Astrocyte (in vitro differentiated cells and primary cell): ENCODE measurements around the gene RNF39. TPM values are rescaled to one million over a fixed set of nuclear protein-coding genes. Genes with fewer than 3 reads are reported as not detected.

Experiments used
- DNase-seq: peaks from one replicate; pipeline ENCODE4 v3.0.0-alpha.2; 2010; ENCODE audit warnings: low read depth
- FAIRE-seq: peaks from 2 replicates; lab custom pipeline; 2011; peaks lifted over from hg19 to GRCh38; lab: Jason Lieb, UNC
- H2AFZ ChIP-seq: 2 replicates; pipeline ENCODE4 v1.6.0; 2012; ENCODE audit warnings: low read depth, low read length, inconsistent platforms
- H3K27ac ChIP-seq: 2 replicates; pipeline ENCODE4 v1.5.1; 2011; ENCODE audit warnings: low read depth, low read length, inconsistent platforms
- H3K27me3 ChIP-seq: 2 replicates; pipeline ENCODE4 v1.6.0; 2011; ENCODE audit warnings: low read length, inconsistent platforms; ENCODE audit not compliant: insufficient read depth
- H3K36me3 ChIP-seq: 2 replicates; pipeline ENCODE4 v1.5.1; 2011; ENCODE audit warnings: low read length, inconsistent platforms; ENCODE audit not compliant: insufficient read depth
- H3K4me1 ChIP-seq: 2 replicates; pipeline ENCODE4 v1.5.1; 2011; ENCODE audit warnings: low read length, inconsistent platforms; ENCODE audit not compliant: insufficient read depth
- H3K4me2 ChIP-seq: 2 replicates; pipeline ENCODE4 v1.6.0; 2012; ENCODE audit warnings: low read length, inconsistent platforms
- H3K4me3 ChIP-seq: 2 replicates; pipeline ENCODE4 v1.5.1; 2011; ENCODE audit warnings: low read depth, mild to moderate bottlenecking, low read length, inconsistent platforms; ENCODE audit not compliant: insufficient read depth
- H3K79me2 ChIP-seq: 2 replicates; pipeline ENCODE4 v1.6.0; 2012; ENCODE audit warnings: mild to moderate bottlenecking, low read length, inconsistent platforms; ENCODE audit not compliant: insufficient read depth
- H3K9ac ChIP-seq: 2 replicates; pipeline ENCODE4 v1.6.0; 2012; ENCODE audit warnings: mild to moderate bottlenecking, low read length, inconsistent platforms
- H3K9me3 ChIP-seq: 2 replicates; pipeline ENCODE4 v1.5.1; 2012; ENCODE audit warnings: low read depth, mild to moderate bottlenecking, low read length, inconsistent platforms; ENCODE audit not compliant: insufficient read depth
- H4K20me1 ChIP-seq: 2 replicates; pipeline ENCODE4 v1.6.0; 2012; ENCODE audit warnings: low read length, inconsistent platforms; ENCODE audit not compliant: insufficient read depth
- H3K27ac Mint-ChIP-seq: one replicate; pipeline ENCODE4 v1.8.0; 2021; ENCODE audit warnings: mild to moderate bottlenecking, mixed read lengths; ENCODE audit not compliant: unreplicated experiment
- H3K27me3 Mint-ChIP-seq: one replicate; pipeline ENCODE4 v1.8.0; 2021; ENCODE audit warnings: low read depth, mixed read lengths; ENCODE audit not compliant: unreplicated experiment
- H3K36me3 Mint-ChIP-seq: one replicate; pipeline ENCODE4 v1.8.0; 2021; ENCODE audit warnings: low read depth, mixed read lengths; ENCODE audit not compliant: unreplicated experiment
- H3K4me1 Mint-ChIP-seq: one replicate; pipeline ENCODE4 v1.8.0; 2021; ENCODE audit warnings: low read depth, mixed read lengths; ENCODE audit not compliant: unreplicated experiment
- H3K4me3 Mint-ChIP-seq: one replicate; pipeline ENCODE4 v1.8.0; 2021; ENCODE audit warnings: mild to moderate bottlenecking, moderate library complexity, mixed read lengths; ENCODE audit not compliant: unreplicated experiment
- H3K9me3 Mint-ChIP-seq: one replicate; pipeline ENCODE4 v1.8.0; 2021; ENCODE audit warnings: mild to moderate bottlenecking, mixed read lengths; ENCODE audit not compliant: unreplicated experiment
- CTCF ChIP-seq: IDR thresholded peaks from 2 replicates; pipeline ENCODE4 v1.5.1; 2011; ENCODE audit warnings: low read depth, mild to moderate bottlenecking, inconsistent platforms, low read length, moderate library complexity; ENCODE audit not compliant: insufficient read depth
- EZH2 ChIP-seq: IDR thresholded peaks from 2 replicates; pipeline ENCODE4 v1.6.1; 2012; ENCODE audit warnings: mild to moderate bottlenecking, low read length, inconsistent platforms; ENCODE audit not compliant: insufficient read depth
- total RNA-seq: library from RNA; stranded (reverse); gene quantifications from 2 replicates; pipeline ENCODE4 v1.2.1, GENCODE V29; 2021

RNF39 gene
- total RNA-seq, 1 donor from 2014 or later = not detected

GRCh38 chr6:30102414-30102969 lies 26.9 kb upstream of the RNF39 start:
- Mint-ChIP-seq H3K27ac (no peak overlapping the region), H3K4me3 (peak overlapping the region; percentile 89), H3K4me1 (peaks cover 7% of the 10 kb centered on the region), H3K36me3 (no peaks in the 10 kb centered on the region), H3K27me3 (peaks cover 63% of the 10 kb centered on the region), H3K9me3 (no peaks in the 10 kb centered on the region)
- H3K4me1 ChIP-seq = peaks cover 13% of the 10 kb centered on the region
- peak overlapping the region; percentile 87 for H2AFZ ChIP-seq
- H3K36me3 ChIP-seq = no peaks in the 10 kb centered on the region
- H3K4me2 ChIP-seq = peak overlapping the region; percentile 89
- H3K9ac ChIP-seq = peak overlapping the region; percentile 32
- no peak for FAIRE-seq
- no peak overlapping the region for H3K27ac ChIP-seq
- no peaks in the 10 kb centered on the region for H3K79me2 ChIP-seq
- H4K20me1 ChIP-seq = no peaks in the 10 kb centered on the region
- DNase-seq = no peak
- H3K4me3 ChIP-seq = peak overlapping the region; percentile 46
- no peaks in the 10 kb centered on the region for H3K9me3 ChIP-seq
- TF ChIP-seq CTCF = no peak
- no peak for TF ChIP-seq EZH2
- peaks cover 57% of the 10 kb centered on the region for H3K27me3 ChIP-seq

DNA sequence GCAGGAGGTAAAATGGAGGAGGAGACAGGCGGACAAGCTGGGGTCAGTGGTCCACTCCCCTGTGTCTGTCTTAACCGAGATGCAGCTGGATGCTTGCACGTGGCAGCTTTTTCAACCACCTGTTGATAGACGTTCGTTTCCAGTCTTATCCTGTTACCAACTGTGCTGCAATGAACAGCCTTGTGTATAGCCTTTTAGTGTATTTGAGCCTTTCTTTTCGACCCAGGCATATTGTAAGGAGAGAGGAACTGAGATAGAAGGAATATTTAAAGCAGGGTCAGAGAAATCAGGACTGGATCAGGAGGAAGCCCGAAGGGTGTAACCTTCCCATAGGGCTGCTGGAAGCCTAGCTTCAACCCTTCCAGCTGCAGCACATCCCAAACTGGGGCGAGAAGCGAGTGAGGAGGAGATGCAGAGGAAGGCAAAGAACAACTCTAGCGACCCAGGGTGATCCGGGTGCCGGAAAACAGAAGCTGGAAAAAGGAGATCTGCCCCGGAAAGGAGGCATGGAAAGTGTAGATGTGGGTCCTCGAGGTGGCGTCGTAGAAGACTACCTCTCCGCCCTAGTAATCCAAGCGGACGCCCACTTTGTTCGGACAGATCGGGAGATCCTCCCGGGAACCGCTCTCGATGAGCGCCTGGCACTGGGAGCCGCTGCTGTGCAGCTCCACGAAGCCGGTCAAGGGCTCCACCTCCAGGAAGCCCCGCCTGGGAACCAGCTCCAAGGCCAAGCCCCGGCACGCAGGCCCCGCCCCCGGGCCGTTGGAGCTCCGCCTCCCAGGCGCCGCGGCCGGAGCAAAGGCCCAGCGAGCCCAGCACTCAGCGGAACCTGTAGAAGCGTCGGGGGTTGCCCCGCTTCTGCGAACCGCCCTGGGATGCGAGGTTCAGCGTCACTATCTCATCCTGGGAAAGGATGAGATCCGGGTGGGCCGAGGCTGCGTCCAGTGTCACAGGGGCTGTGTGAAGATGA lies 26.2 kb upstream of the RNF39 start:
- H3K27me3 ChIP-seq = peaks cover 63% of the 10 kb centered on the region
- FAIRE-seq = no peak
- Mint-ChIP-seq H3K27me3 (peaks cover 70% of the 10 kb centered on the region), H3K36me3 (no peaks in the 10 kb centered on the region), H3K9me3 (no peaks in the 10 kb centered on the region), H3K27ac (no peak overlapping the region), H3K4me3 (peak overlapping the region; percentile 79), H3K4me1 (peaks cover 7% of the 10 kb centered on the region)
- TF ChIP-seq CTCF (no peak), EZH2 (no peak)
- peaks cover 3% of the 10 kb centered on the region for H3K9me3 ChIP-seq
- peak overlapping the region; percentile 32 for H3K9ac ChIP-seq
- H2AFZ ChIP-seq = peak overlapping the region; percentile 87
- H4K20me1 ChIP-seq = no peaks in the 10 kb centered on the region
- peak overlapping the region; percentile 46 for H3K4me3 ChIP-seq
- no peaks in the 10 kb centered on the region for H3K36me3 ChIP-seq
- no peaks in the 10 kb centered on the region for H3K79me2 ChIP-seq
- peaks cover 13% of the 10 kb centered on the region for H3K4me1 ChIP-seq
- peak; percentile 56 for DNase-seq
- H3K4me2 ChIP-seq = peak overlapping the region; percentile 87
- H3K27ac ChIP-seq = no peak overlapping the region
